ENCODE results near the gene DRG2.

Gene DRG2

GRCh38 chr17:18143044-18143936 lies 55.5 kb downstream of the DRG2 start:
- DNase-seq (ENCODE audit: low read depth), result no peak

- no peak for DNase-seq (ENCODE audit: low read depth)
Observed at GRCh38 chr17:18144261-18144660, 56.5 kb downstream of the DRG2 start.

- no peak for DNase-seq (ENCODE audit: low read depth)
Observed at GRCh38 chr17:18144855-18145254, 57.1 kb downstream of the DRG2 start.

GRCh38 chr17:18145811-18146210 lies 58.1 kb downstream of the DRG2 start:
- DNase-seq (ENCODE audit: low read depth), result no peak

- DNase-seq (ENCODE audit: low read depth), result no peak
Observed at GRCh38 chr17:18146259-18146658, 58.5 kb downstream of the DRG2 start.

- DNase-seq (ENCODE audit: low read depth), result no peak
Observed at GRCh38 chr17:18146980-18147379, 59.2 kb downstream of the DRG2 start.

- DNase-seq (ENCODE audit: low read depth), result no peak
Observed at GRCh38 chr17:18148586-18148985, 60.8 kb downstream of the DRG2 start.

GRCh38 chr17:18151290-18151689 lies 63.5 kb downstream of the DRG2 start:
- DNase-seq (ENCODE audit: low read depth), result no peak

GRCh38 chr17:18155179-18155578 lies 67.4 kb downstream of the DRG2 start:
- no peak for DNase-seq (ENCODE audit: low read depth)

- no peak for DNase-seq (ENCODE audit: low read depth)
Observed at GRCh38 chr17:18156171-18156975, 68.6 kb downstream of the DRG2 start.

- DNase-seq (ENCODE audit: low read depth), result no peak
Observed at GRCh38 chr17:18156976-18157280, 69.2 kb downstream of the DRG2 start.

Data from stimulated activated CD8-positive, alpha-beta memory T cell treated with anti-CD3 and anti-CD28 coated beads, Interleukin-7, amount 100 ng/mL, for 24 hours (primary cell).